GM23338 (cell line): Measurements from ENCODE around the gene NT5DC2. TPM values are rescaled to one million over a fixed set of nuclear protein-coding genes. Genes with fewer than 3 reads are reported as not detected.

ENCODE experiments used
- ATAC-seq: fragments of 200-7000 bp; cut with Tn5 transposase; 3 replicates; pipeline ENCODE4 v1.9.1; 2020
- DNase-seq: peaks from one replicate; pipeline ENCODE4 v3.0.0-alpha.2; 2015; ENCODE audit warnings: low spot score
- H2AFZ ChIP-seq: fragments of 200-600 bp; sonication (generic); 2 replicates; pipeline ENCODE4 v1.8.0; 2016; ENCODE audit warnings: antibody characterized with exemption, mild to moderate bottlenecking, moderate library complexity
- H3F3A ChIP-seq: fragments of 200-600 bp; sonication (generic); replicated peaks from 2 replicates; pipeline ENCODE4 v1.8.0; 2017; ENCODE audit warnings: antibody characterized with exemption, mixed run types, low read depth
- H3K27ac ChIP-seq: fragments of 200-600 bp; sonication (generic); 2 replicates; pipeline ENCODE4 v1.6.1; 2016; ENCODE audit warnings: low read depth
- H3K27me3 ChIP-seq: fragments of 200-600 bp; sonication (generic); 2 replicates; pipeline ENCODE4 v1.8.0; 2016; ENCODE audit warnings: mild to moderate bottlenecking, mixed run types, moderate library complexity; ENCODE audit not compliant: insufficient read depth
- H3K36me3 ChIP-seq: fragments of 200-600 bp; sonication (generic); 2 replicates; pipeline ENCODE4 v1.8.0; 2016; ENCODE audit warnings: mild to moderate bottlenecking; ENCODE audit not compliant: insufficient read depth
- H3K4me1 ChIP-seq: fragments of 200-600 bp; sonication (generic); 2 replicates; pipeline ENCODE4 v1.8.0; 2016; ENCODE audit warnings: mild to moderate bottlenecking, moderate library complexity; ENCODE audit not compliant: insufficient read depth
- H3K4me2 ChIP-seq: fragments of 200-600 bp; sonication (generic); 2 replicates; pipeline ENCODE4 v1.7.1; 2017; ENCODE audit warnings: mixed run types
- H3K4me3 ChIP-seq: fragments of 200-600 bp; sonication (generic); 2 replicates; pipeline ENCODE4 v1.6.1; 2016; ENCODE audit warnings: mixed run types
- H3K79me2 ChIP-seq: fragments of 200-600 bp; sonication (generic); replicated peaks from 2 replicates; pipeline ENCODE4 v1.8.0; 2017; ENCODE audit warnings: mild to moderate bottlenecking; ENCODE audit not compliant: insufficient read depth
- H3K9me2 ChIP-seq: fragments of 200-600 bp; sonication (generic); 2 replicates; pipeline ENCODE4 v1.8.0; 2017; ENCODE audit not compliant: insufficient read depth
- H4K20me1 ChIP-seq: fragments of 200-600 bp; sonication (generic); replicated peaks from 2 replicates; pipeline ENCODE4 v1.8.0; 2017; ENCODE audit warnings: mild to moderate bottlenecking; ENCODE audit not compliant: insufficient read depth
- H3K27ac Mint-ChIP-seq: 2 replicates; pipeline ENCODE4 v1.8.0; 2020; ENCODE audit warnings: inconsistent platforms, mild to moderate bottlenecking, moderate library complexity, mixed read lengths
- H3K27me3 Mint-ChIP-seq: 3 replicates; pipeline ENCODE4 v1.8.0; 2022; ENCODE audit warnings: low read depth, mild to moderate bottlenecking, moderate library complexity, mixed read lengths, inconsistent platforms; ENCODE audit not compliant: insufficient read depth, poor library complexity
- H3K36me3 Mint-ChIP-seq: 3 replicates; pipeline ENCODE4 v1.8.0; 2021; ENCODE audit warnings: low read depth, mild to moderate bottlenecking, inconsistent platforms, moderate library complexity, mixed read lengths
- H3K4me1 Mint-ChIP-seq: 3 replicates; pipeline ENCODE4 v1.8.0; 2020; ENCODE audit warnings: mild to moderate bottlenecking, inconsistent platforms, mixed read lengths
- H3K4me3 Mint-ChIP-seq: 3 replicates; pipeline ENCODE4 v1.8.0; 2021; ENCODE audit warnings: moderate library complexity, mild to moderate bottlenecking, inconsistent platforms, mixed read lengths
- H3K9me3 Mint-ChIP-seq: 3 replicates; pipeline ENCODE4 v1.8.0; 2020; ENCODE audit warnings: moderate library complexity, mild to moderate bottlenecking, inconsistent platforms, mixed read lengths
- CREB1 ChIP-seq: fragments of 250-450 bp; sonication (Bioruptor Pico); IDR thresholded peaks from 2 replicates; pipeline ENCODE4 v1.5.0; 2020; ENCODE audit warnings: low read depth, mild to moderate bottlenecking, moderate library complexity
- EZH2 ChIP-seq: fragments of 200-600 bp; sonication (generic); IDR thresholded peaks from one replicate; pipeline ENCODE4 v1.8.0; 2017; ENCODE audit warnings: antibody characterized with exemption, mild to moderate bottlenecking, low read depth; ENCODE audit not compliant: unreplicated experiment
- EZH2phosphoT487 ChIP-seq: fragments of 200-600 bp; sonication (generic); IDR thresholded peaks from one replicate; pipeline ENCODE4 v1.8.1; 2018; ENCODE audit warnings: antibody characterized with exemption; ENCODE audit not compliant: unreplicated experiment
- JUNB ChIP-seq: IDR thresholded peaks from one replicate; pipeline ENCODE4 v1.6.1; 2016; ENCODE audit warnings: antibody characterized with exemption; ENCODE audit not compliant: unreplicated experiment
- NANOG ChIP-seq: IDR thresholded peaks from 2 replicates; pipeline ENCODE4 v1.6.1; 2016; ENCODE audit warnings: antibody characterized with exemption, borderline replicate concordance
- POLR2AphosphoS5 ChIP-seq: IDR thresholded peaks from 2 replicates; pipeline ENCODE4 v1.6.1; 2016; ENCODE audit warnings: antibody characterized with exemption, low read depth
- STAT1 ChIP-seq: IDR thresholded peaks from one replicate; pipeline ENCODE4 v1.6.1; 2016; ENCODE audit warnings: antibody characterized with exemption; ENCODE audit not compliant: unreplicated experiment
- ZNF114 ChIP-seq: fragments of 250-450 bp; sonication (Bioruptor Pico); IDR thresholded peaks from 2 replicates; pipeline ENCODE4 v1.5.0; 2020; ENCODE audit warnings: mild to moderate bottlenecking, moderate library complexity
- ZNF331 ChIP-seq: fragments of 250-450 bp; sonication (Bioruptor Pico); IDR thresholded peaks from 2 replicates; pipeline ENCODE4 v1.5.0; 2020; ENCODE audit warnings: low read depth, mild to moderate bottlenecking, moderate library complexity
- ZNF462 ChIP-seq: fragments of 250-450 bp; sonication (Bioruptor Pico); IDR thresholded peaks from 2 replicates; pipeline ENCODE4 v1.5.0; 2020; ENCODE audit warnings: mild to moderate bottlenecking, moderate library complexity
- polyA plus RNA-seq: library from polyadenylated mRNA; unstranded; fragments of >200 nt; fragmentation: Nextera tagmentation; extraction: Ambion mirVana; gene quantifications from 2 replicates; pipeline ENCODE4 v1.2.1, GENCODE V29; 2016
- total RNA-seq: library from RNA; depleted of rRNA; stranded (reverse); fragments of >200 nt; shearing (Covaris generic); gene quantifications from 2 replicates; pipeline ENCODE4 v1.2.3, GENCODE V29; 2014
- TF ChIP-seq, protein P1 (sequence below), 2 experiments: fragments of 200-600 bp in 1 of 2; sonication (generic) in 1 of 2; conservative IDR thresholded peaks; 2 replicates each; pipeline versions ENCODE4 v1.5.1 to v1.6.1; 2016 to 2017; ENCODE audit warnings: antibody characterized with exemption in 2 of 2, low read depth in 2 of 2, mild to moderate bottlenecking in 2 of 2, moderate library complexity in 1 of 2
- TF ChIP-seq, protein P2 (sequence below): IDR thresholded peaks from 2 replicates; pipeline ENCODE4 v1.6.1; 2016; ENCODE audit warnings: antibody characterized with exemption
- TF ChIP-seq, protein P3 (sequence below): IDR thresholded peaks from one replicate; pipeline ENCODE4 v1.6.1; 2018; ENCODE audit warnings: antibody characterized with exemption; ENCODE audit not compliant: unreplicated experiment

The NT5DC2 gene
- total and polyA plus RNA-seq, 2 experiments from 2014 or later = 269 to 324 TPM

- Histone ChIP-seq H3K79me2 (no peaks in the 10 kb centered on the region), H3K4me3 (no peak overlapping the region), H3F3A (no peaks in the 10 kb centered on the region), H3K36me3 (0 out of 2 replicates have a peak, but pooled peaks cover 4% of the 10 kb centered on the region), H3K4me2 (no peak overlapping the region), H3K9me2 (no peaks in the 10 kb centered on the region), H4K20me1 (no peaks in the 10 kb centered on the region), H3K4me1 (no peaks in the 10 kb centered on the region), H3K27me3 (no peaks in the 10 kb centered on the region), H3K27ac (no peak overlapping the region), H2AFZ (no peak overlapping the region)
- ATAC-seq = no peak
- no peak for DNase-seq
- Mint-ChIP-seq H3K27ac (no peak overlapping the region), H3K27me3 (peaks cover 16% of the 10 kb centered on the region), H3K9me3 (no peaks in the 10 kb centered on the region), H3K4me3 (no peak overlapping the region), H3K4me1 (peaks cover 8% of the 10 kb centered on the region; the same call in 2 of the 3 replicates), H3K36me3 (peaks cover 40% of the 10 kb centered on the region)
- TF ChIP-seq, protein P1, sequence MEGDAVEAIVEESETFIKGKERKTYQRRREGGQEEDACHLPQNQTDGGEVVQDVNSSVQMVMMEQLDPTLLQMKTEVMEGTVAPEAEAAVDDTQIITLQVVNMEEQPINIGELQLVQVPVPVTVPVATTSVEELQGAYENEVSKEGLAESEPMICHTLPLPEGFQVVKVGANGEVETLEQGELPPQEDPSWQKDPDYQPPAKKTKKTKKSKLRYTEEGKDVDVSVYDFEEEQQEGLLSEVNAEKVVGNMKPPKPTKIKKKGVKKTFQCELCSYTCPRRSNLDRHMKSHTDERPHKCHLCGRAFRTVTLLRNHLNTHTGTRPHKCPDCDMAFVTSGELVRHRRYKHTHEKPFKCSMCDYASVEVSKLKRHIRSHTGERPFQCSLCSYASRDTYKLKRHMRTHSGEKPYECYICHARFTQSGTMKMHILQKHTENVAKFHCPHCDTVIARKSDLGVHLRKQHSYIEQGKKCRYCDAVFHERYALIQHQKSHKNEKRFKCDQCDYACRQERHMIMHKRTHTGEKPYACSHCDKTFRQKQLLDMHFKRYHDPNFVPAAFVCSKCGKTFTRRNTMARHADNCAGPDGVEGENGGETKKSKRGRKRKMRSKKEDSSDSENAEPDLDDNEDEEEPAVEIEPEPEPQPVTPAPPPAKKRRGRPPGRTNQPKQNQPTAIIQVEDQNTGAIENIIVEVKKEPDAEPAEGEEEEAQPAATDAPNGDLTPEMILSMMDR (conservative IDR thresholded peaks at IDR 0.05; ENCODE audit: low read depth in 2 of 2) = no peak
- TF ChIP-seq STAT1 = no peak
- no peak for TF ChIP-seq JUNB
- TF ChIP-seq, protein P2, sequence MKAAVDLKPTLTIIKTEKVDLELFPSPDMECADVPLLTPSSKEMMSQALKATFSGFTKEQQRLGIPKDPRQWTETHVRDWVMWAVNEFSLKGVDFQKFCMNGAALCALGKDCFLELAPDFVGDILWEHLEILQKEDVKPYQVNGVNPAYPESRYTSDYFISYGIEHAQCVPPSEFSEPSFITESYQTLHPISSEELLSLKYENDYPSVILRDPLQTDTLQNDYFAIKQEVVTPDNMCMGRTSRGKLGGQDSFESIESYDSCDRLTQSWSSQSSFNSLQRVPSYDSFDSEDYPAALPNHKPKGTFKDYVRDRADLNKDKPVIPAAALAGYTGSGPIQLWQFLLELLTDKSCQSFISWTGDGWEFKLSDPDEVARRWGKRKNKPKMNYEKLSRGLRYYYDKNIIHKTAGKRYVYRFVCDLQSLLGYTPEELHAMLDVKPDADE = no peak
- TF ChIP-seq CREB1 = no peak
- TF ChIP-seq ZNF331 (CRISPR knock-in tag) = no peak
- TF ChIP-seq EZH2phosphoT487 = no peak
- TF ChIP-seq NANOG = no peak
- TF ChIP-seq, protein P3, sequence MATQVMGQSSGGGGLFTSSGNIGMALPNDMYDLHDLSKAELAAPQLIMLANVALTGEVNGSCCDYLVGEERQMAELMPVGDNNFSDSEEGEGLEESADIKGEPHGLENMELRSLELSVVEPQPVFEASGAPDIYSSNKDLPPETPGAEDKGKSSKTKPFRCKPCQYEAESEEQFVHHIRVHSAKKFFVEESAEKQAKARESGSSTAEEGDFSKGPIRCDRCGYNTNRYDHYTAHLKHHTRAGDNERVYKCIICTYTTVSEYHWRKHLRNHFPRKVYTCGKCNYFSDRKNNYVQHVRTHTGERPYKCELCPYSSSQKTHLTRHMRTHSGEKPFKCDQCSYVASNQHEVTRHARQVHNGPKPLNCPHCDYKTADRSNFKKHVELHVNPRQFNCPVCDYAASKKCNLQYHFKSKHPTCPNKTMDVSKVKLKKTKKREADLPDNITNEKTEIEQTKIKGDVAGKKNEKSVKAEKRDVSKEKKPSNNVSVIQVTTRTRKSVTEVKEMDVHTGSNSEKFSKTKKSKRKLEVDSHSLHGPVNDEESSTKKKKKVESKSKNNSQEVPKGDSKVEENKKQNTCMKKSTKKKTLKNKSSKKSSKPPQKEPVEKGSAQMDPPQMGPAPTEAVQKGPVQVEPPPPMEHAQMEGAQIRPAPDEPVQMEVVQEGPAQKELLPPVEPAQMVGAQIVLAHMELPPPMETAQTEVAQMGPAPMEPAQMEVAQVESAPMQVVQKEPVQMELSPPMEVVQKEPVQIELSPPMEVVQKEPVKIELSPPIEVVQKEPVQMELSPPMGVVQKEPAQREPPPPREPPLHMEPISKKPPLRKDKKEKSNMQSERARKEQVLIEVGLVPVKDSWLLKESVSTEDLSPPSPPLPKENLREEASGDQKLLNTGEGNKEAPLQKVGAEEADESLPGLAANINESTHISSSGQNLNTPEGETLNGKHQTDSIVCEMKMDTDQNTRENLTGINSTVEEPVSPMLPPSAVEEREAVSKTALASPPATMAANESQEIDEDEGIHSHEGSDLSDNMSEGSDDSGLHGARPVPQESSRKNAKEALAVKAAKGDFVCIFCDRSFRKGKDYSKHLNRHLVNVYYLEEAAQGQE = no peak
- no peak for TF ChIP-seq POLR2AphosphoS5
- no peak for TF ChIP-seq ZNF462 (CRISPR knock-in tag)
- no peak for TF ChIP-seq EZH2
- no peak for TF ChIP-seq ZNF114 (CRISPR knock-in tag)
These were observed 42.6 kb downstream of the NT5DC2 start for GRCh38 chr3:52490939-52491526.
